Neutrophil (primary cell): ENCODE data around the gene UGT3A2.

ENCODE experiments used
- H3K27ac ChIP-seq: fragments of 200-600 bp; sonication (generic); 2 replicates; pipeline ENCODE4 v1.5.1; 2016; ENCODE audit warnings: mild to moderate bottlenecking, moderate library complexity
- H3K27me3 ChIP-seq: fragments of 200-600 bp; sonication (generic); 2 replicates; pipeline ENCODE4 v1.6.0; 2016; ENCODE audit warnings: mild to moderate bottlenecking
- H3K36me3 ChIP-seq: fragments of 200-600 bp; sonication (generic); 2 replicates; pipeline ENCODE4 v1.5.1; 2017
- H3K4me1 ChIP-seq, 2 experiments: fragments of 200-600 bp in 1 of 2; sonication (generic) in 1 of 2; 1 replicate in 1 of 2; 2 replicates in 1 of 2; pipeline versions ENCODE4 v1.5.1 to v1.6.1; 2013 to 2016; ENCODE audit warnings: low read depth in 1 of 2, low read length in 1 of 2, mild to moderate bottlenecking in 1 of 2, moderate library complexity in 1 of 2; ENCODE audit not compliant: control insufficient read depth in 1 of 2, insufficient read depth in 1 of 2
- H3K4me3 ChIP-seq, 2 experiments: fragments of 200-600 bp in 1 of 2; sonication (generic) in 1 of 2; 1 replicate in 1 of 2; 2 replicates in 1 of 2; pipeline ENCODE4 v1.5.1; 2013 to 2016; ENCODE audit warnings: low read depth in 1 of 2, low read length in 1 of 2, mild to moderate bottlenecking in 1 of 2, moderate library complexity in 1 of 2
- H3K9me3 ChIP-seq: fragments of 200-600 bp; sonication (generic); 2 replicates; pipeline ENCODE4 v1.5.1; 2016
- TF ChIP-seq, protein P1 (sequence below): fragments of 200-600 bp; sonication (generic); IDR thresholded peaks from 2 replicates; pipeline ENCODE4 v1.5.1; 2016; ENCODE audit warnings: antibody characterized with exemption

Gene UGT3A2

DNA sequence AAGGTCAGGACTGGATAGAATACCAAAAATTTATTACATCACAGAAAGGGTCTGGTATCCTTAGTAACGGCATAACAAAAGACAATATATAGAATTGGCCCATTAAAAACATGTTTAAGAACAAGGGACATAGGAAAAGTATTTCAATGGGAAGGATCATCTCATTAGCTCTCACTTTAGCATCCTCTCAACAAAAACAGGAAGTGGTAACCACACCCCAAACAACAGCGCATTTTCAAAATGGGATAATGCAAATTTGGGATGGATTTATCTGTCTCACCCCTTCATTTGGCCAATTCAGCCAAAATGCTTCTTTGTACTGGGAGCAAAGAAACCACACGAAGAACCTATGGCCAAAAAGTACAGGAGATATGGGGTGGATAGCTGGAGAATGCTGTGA, 65.7 kb downstream of the UGT3A2 start:
- H3K27ac ChIP-seq: no peak overlapping the region
- no peaks in the 10 kb centered on the region for H3K9me3 ChIP-seq
- no peaks in the 10 kb centered on the region for H3K4me1 ChIP-seq
- no peak overlapping the region for H3K4me3 ChIP-seq
- H3K36me3 ChIP-seq: no peaks in the 10 kb centered on the region
- no peaks in the 10 kb centered on the region for H3K27me3 ChIP-seq
- TF ChIP-seq, protein P1, sequence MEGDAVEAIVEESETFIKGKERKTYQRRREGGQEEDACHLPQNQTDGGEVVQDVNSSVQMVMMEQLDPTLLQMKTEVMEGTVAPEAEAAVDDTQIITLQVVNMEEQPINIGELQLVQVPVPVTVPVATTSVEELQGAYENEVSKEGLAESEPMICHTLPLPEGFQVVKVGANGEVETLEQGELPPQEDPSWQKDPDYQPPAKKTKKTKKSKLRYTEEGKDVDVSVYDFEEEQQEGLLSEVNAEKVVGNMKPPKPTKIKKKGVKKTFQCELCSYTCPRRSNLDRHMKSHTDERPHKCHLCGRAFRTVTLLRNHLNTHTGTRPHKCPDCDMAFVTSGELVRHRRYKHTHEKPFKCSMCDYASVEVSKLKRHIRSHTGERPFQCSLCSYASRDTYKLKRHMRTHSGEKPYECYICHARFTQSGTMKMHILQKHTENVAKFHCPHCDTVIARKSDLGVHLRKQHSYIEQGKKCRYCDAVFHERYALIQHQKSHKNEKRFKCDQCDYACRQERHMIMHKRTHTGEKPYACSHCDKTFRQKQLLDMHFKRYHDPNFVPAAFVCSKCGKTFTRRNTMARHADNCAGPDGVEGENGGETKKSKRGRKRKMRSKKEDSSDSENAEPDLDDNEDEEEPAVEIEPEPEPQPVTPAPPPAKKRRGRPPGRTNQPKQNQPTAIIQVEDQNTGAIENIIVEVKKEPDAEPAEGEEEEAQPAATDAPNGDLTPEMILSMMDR: no peak

DNA sequence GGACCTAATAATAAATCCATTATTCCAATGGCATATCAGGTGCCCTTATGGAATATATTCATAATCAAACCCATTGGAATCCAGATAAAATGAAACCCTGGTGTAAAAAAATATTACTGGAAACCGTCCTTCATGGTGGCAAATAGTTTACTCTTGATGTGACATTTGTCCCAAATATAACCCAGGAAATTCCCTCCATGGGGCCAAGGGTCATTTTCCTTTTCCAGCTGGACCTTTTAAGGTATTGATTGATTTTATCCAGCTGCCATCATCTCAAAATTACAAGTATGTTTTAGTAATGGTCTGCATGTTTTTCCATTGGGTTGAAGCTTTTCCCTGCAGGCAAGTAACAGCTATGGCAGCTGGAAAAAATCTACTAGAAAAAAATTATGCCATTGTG, 67.1 kb downstream of the UGT3A2 start:
- TF ChIP-seq, protein P1: no peak
- H3K27ac ChIP-seq: no peak overlapping the region
- H3K27me3 ChIP-seq: no peaks in the 10 kb centered on the region
- H3K4me3 ChIP-seq: no peak overlapping the region
- H3K9me3 ChIP-seq: no peaks in the 10 kb centered on the region
- H3K4me1 ChIP-seq: no peaks in the 10 kb centered on the region
- no peaks in the 10 kb centered on the region for H3K36me3 ChIP-seq

DNA sequence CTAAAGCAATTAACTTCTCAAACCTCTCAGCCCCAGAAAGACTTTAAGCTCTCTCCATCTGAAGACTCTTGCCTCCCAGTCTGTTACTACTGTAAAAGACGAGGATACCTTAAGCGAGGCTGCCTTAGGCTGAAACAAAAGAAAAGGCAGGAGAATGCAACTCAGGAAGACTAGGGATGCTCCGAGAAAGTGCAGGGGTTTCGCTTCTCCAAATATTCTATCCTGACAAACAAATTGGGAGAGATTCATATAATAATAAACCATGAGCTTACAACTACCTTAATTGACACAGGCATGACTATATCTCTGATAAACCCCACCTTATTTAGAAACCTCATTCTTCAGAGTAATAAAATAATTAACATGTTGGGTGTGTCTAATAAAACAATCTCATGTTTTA, 70.6 kb downstream of the UGT3A2 start:
- no peak overlapping the region for H3K27ac ChIP-seq
- peaks cover 18% of the 10 kb centered on the region for H3K27me3 ChIP-seq
- TF ChIP-seq, protein P1: no peak

DNA sequence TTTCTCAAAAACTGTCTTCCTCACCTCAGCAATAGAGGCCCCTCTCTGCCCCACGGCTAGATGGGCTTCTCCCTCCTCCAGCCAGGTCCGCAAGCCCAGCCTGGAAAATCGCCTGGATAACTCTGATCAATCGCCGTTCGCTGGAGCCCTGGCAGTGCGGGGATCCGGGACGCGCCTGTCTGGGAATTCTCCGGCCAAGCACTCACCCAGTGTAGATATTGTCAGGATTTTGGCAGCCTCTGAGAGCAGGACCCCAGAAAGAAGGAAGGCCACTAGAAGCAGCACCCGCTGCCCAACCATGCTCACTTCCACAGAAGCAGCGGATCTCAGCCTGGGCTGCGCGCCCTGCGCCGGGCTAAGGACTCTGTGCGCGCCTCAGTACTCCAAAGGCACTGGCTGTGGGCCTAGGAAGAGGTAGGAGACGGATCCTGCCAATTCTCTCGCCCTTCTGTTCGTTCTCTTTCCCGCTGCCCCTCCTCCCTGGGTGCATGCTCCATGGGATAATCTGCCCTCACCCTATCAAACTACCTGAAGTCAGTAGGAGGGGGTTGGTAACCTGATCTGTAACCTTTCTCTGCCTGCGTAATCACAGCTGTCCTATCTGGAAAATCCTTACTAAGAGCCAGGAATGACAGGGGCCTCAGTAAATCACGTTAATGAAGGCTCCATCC, 75.6 kb downstream of the UGT3A2 start, which contains the start of gene UGT3A1:
Gene UGT3A1, minus strand, starts transcription at position 450 of the 671 bp plus-strand sequence. Its CDS starts 150 bp downstream, at position 300.
- Histone ChIP-seq H3K36me3 (no peaks in the 10 kb centered on the region), H3K4me3 (no peak within 1 kb of the TSS), H3K4me1 (no peaks in the 10 kb centered on the region), H3K9me3 (no peaks in the 10 kb centered on the region), H3K27me3 (peaks cover 25% of the 10 kb centered on the region), H3K27ac (no peak within 1 kb of the TSS)
- TF ChIP-seq, protein P1: no peak

More for the DNA sequence above, 70.6 kb downstream of the UGT3A2 start:
- no peaks in the 10 kb centered on the region for H3K4me1 ChIP-seq
- H3K9me3 ChIP-seq: no peaks in the 10 kb centered on the region
- no peak overlapping the region for H3K4me3 ChIP-seq
- no peaks in the 10 kb centered on the region for H3K36me3 ChIP-seq

DNA sequence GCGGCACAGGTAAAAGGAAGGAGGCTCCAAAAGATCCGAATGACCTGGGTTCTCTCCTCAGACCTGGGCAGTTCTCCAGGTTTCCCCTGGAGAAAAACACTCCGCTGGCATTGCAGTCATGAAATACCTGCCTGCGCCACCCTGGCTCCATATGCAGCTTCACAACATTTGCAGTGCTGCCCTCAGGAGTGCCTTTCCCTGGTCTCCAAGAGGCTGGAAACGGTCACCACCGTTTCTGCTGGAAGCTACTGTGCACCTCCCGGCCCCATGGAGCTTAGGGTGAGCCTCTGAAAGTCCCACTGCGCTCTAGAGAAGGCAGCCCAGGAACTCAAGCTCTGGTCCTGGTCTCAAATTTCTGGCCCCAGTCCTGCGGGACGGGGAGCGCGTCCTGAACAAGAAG, 76.2 kb downstream of the UGT3A2 start:
- Histone ChIP-seq H3K27ac (no peak overlapping the region), H3K9me3 (no peaks in the 10 kb centered on the region), H3K4me3 (no peak overlapping the region), H3K36me3 (no peaks in the 10 kb centered on the region), H3K4me1 (no peaks in the 10 kb centered on the region), H3K27me3 (peaks cover 25% of the 10 kb centered on the region)
- TF ChIP-seq, protein P1: no peak
